DMS114 treated with DMSO at 0.1 percent for 48 hours (cell line): ENCODE measurements around the gene HS6ST3.

Experiments
- DNase-seq: peaks from one replicate; lab custom pipeline; 2025; ENCODE audit not compliant: unreplicated experiment; lab: John Stamatoyannopoulos, UW

The HS6ST3 gene

GRCh38 chr13:96294930-96295881 is 205.3 kb downstream of the HS6ST3 start:
- DNase-seq = no peak

GRCh38 chr13:96297360-96297759 is 207.5 kb downstream of the HS6ST3 start:
- DNase-seq = no peak

GRCh38 chr13:96299235-96299634 is 209.3 kb downstream of the HS6ST3 start:
- DNase-seq = no peak

- DNase-seq = no peak
These were observed 218.7 kb downstream of the HS6ST3 start for GRCh38 chr13:96308568-96308967.

GRCh38 chr13:96314974-96315373 is 225.1 kb downstream of the HS6ST3 start:
- DNase-seq = no peak

GRCh38 chr13:96338030-96338429 is 248.1 kb downstream of the HS6ST3 start:
- no peak for DNase-seq

GRCh38 chr13:96342286-96342685 is 252.4 kb downstream of the HS6ST3 start:
- no peak for DNase-seq

- DNase-seq = no peak
These were observed 253.1 kb downstream of the HS6ST3 start for GRCh38 chr13:96342852-96343465.

- DNase-seq = no peak
These were observed 257.0 kb downstream of the HS6ST3 start for GRCh38 chr13:96346921-96347320.

GRCh38 chr13:96373597-96373996 is 283.7 kb downstream of the HS6ST3 start:
- DNase-seq = no peak

GRCh38 chr13:96377835-96378234 is 287.9 kb downstream of the HS6ST3 start:
- DNase-seq = no peak

- DNase-seq = no peak
These were observed 290.1 kb downstream of the HS6ST3 start for GRCh38 chr13:96379967-96380366.

- DNase-seq = no peak
These were observed 291.8 kb downstream of the HS6ST3 start for GRCh38 chr13:96381681-96382080.

- DNase-seq = no peak
These were observed 298.7 kb downstream of the HS6ST3 start for GRCh38 chr13:96388598-96388997.

- DNase-seq = no peak
These were observed 301.7 kb downstream of the HS6ST3 start for GRCh38 chr13:96391606-96392005.

- no peak for DNase-seq
These were observed 307.9 kb downstream of the HS6ST3 start for GRCh38 chr13:96397807-96398206.

- no peak for DNase-seq
These were observed 308.6 kb downstream of the HS6ST3 start for GRCh38 chr13:96398486-96398885.

GRCh38 chr13:96403241-96403640 is 313.3 kb downstream of the HS6ST3 start:
- DNase-seq = no peak

- no peak for DNase-seq
These were observed 313.7 kb downstream of the HS6ST3 start for GRCh38 chr13:96403651-96404050.

GRCh38 chr13:96415831-96416385 is 326.0 kb downstream of the HS6ST3 start:
- no peak for DNase-seq

- DNase-seq = no peak
These were observed 328.2 kb downstream of the HS6ST3 start for GRCh38 chr13:96417939-96418685.
